ENCODE results near the gene MEMO1. TPM values are rescaled to one million over a fixed set of nuclear protein-coding genes. Genes with fewer than 3 reads are reported as not detected.
"Not testable (repeated sequence)": the region's sequence is repeated elsewhere in the genome, so short reads cannot be mapped to it uniquely, and the experiment has no call there.

Gene MEMO1
- total and polyA plus RNA-seq, 2 donors, result 34.7 to 56.0 TPM

GRCh38 chr2:31987454-31988220 is 23.2 kb downstream of the MEMO1 start:
- 94% methylated on average over 2 of the region's 2 CpGs for WGBS
- H3K4me1 ChIP-seq (ENCODE audit: insufficient read depth), result no peaks in the 10 kb centered on the region
- peaks cover 2% of the 10 kb centered on the region for H3K36me3 ChIP-seq (ENCODE audit: insufficient read depth)
- DNase-seq (ENCODE audit: extremely low spot score), result no peak
- no peak overlapping the region for H3K4me3 ChIP-seq (ENCODE audit: low read depth, low read length)
- no peak overlapping the region for H3K27ac ChIP-seq (ENCODE audit: low read depth)

- DNase-seq (ENCODE audit: extremely low spot score), result no peak
- Histone ChIP-seq H3K27ac (ENCODE audit: low read depth) (no peak overlapping the region), H3K4me3 (ENCODE audit: low read depth, low read length) (no peak overlapping the region), H3K4me1 (ENCODE audit: insufficient read depth) (no peaks in the 10 kb centered on the region), H3K36me3 (ENCODE audit: insufficient read depth) (peaks cover 2% of the 10 kb centered on the region)
- WGBS, result 91% methylated on average over 3 of the region's 3 CpGs
Observed at GRCh38 chr2:31986906-31987305, 23.9 kb downstream of the MEMO1 start.

GRCh38 chr2:31983762-31984467 is 26.9 kb downstream of the MEMO1 start:
- no peak overlapping the region for H3K27ac ChIP-seq (ENCODE audit: low read depth)
- DNase-seq (ENCODE audit: extremely low spot score), result no peak
- no peak overlapping the region for H3K4me3 ChIP-seq (ENCODE audit: low read depth, low read length)
- WGBS, result 92% methylated on average over 5 of the region's 5 CpGs
- H3K36me3 ChIP-seq (ENCODE audit: insufficient read depth), result peaks cover 2% of the 10 kb centered on the region
- H3K4me1 ChIP-seq (ENCODE audit: insufficient read depth), result no peaks in the 10 kb centered on the region

GRCh38 chr2:31980674-31981356 is 30.0 kb downstream of the MEMO1 start:
- H3K36me3 ChIP-seq (ENCODE audit: insufficient read depth), result peaks cover 2% of the 10 kb centered on the region
- 71% methylated on average over 6 of the region's 6 CpGs for WGBS
- DNase-seq (ENCODE audit: extremely low spot score), result no peak
- no peak overlapping the region for H3K4me3 ChIP-seq (ENCODE audit: low read depth, low read length)
- no peak overlapping the region for H3K27ac ChIP-seq (ENCODE audit: low read depth)
- no peaks in the 10 kb centered on the region for H3K4me1 ChIP-seq (ENCODE audit: insufficient read depth)

GRCh38 chr2:31979956-31980355 is 30.9 kb downstream of the MEMO1 start:
- WGBS, result 76% methylated on average over 3 of the region's 3 CpGs
- no peak for DNase-seq (ENCODE audit: extremely low spot score)
- Histone ChIP-seq H3K27ac (ENCODE audit: low read depth) (no peak overlapping the region), H3K4me1 (ENCODE audit: insufficient read depth) (no peaks in the 10 kb centered on the region), H3K4me3 (ENCODE audit: low read depth, low read length) (no peak overlapping the region), H3K36me3 (ENCODE audit: insufficient read depth) (peaks cover 2% of the 10 kb centered on the region)

- Histone ChIP-seq H3K36me3 (ENCODE audit: insufficient read depth) (peaks cover 2% of the 10 kb centered on the region), H3K27ac (ENCODE audit: low read depth) (no peak overlapping the region), H3K4me1 (ENCODE audit: insufficient read depth) (no peaks in the 10 kb centered on the region), H3K4me3 (ENCODE audit: low read depth, low read length) (no peak overlapping the region)
- DNase-seq (ENCODE audit: extremely low spot score), result no peak
- 81% methylated on average over 3 of the region's 3 CpGs for WGBS
Observed at GRCh38 chr2:31979018-31979417, 31.8 kb downstream of the MEMO1 start.

- no peak for DNase-seq (ENCODE audit: extremely low spot score)
- 97% methylated on average over 6 of the region's 6 CpGs for WGBS
- Histone ChIP-seq H3K4me3 (ENCODE audit: low read depth, low read length) (no peak overlapping the region), H3K27ac (ENCODE audit: low read depth) (no peak overlapping the region), H3K4me1 (ENCODE audit: insufficient read depth) (no peaks in the 10 kb centered on the region), H3K36me3 (ENCODE audit: insufficient read depth) (peaks cover 2% of the 10 kb centered on the region)
Observed at GRCh38 chr2:31978436-31978835, 32.4 kb downstream of the MEMO1 start.

GRCh38 chr2:31973665-31974064 is 37.1 kb downstream of the MEMO1 start:
- H3K4me3 ChIP-seq (ENCODE audit: low read depth, low read length), result no peak overlapping the region
- H3K36me3 ChIP-seq (ENCODE audit: insufficient read depth), result no peaks in the 10 kb centered on the region
- no peak for DNase-seq (ENCODE audit: extremely low spot score)
- no peak overlapping the region for H3K27ac ChIP-seq (ENCODE audit: low read depth)
- no peaks in the 10 kb centered on the region for H3K4me1 ChIP-seq (ENCODE audit: insufficient read depth)

- no peaks in the 10 kb centered on the region for H3K4me1 ChIP-seq (ENCODE audit: insufficient read depth)
- no peaks in the 10 kb centered on the region for H3K36me3 ChIP-seq (ENCODE audit: insufficient read depth)
- no peak for DNase-seq (ENCODE audit: extremely low spot score)
- H3K4me3 ChIP-seq (ENCODE audit: low read depth, low read length), result no peak overlapping the region
- H3K27ac ChIP-seq (ENCODE audit: low read depth), result no peak overlapping the region
- WGBS, result 96% methylated on average over 2 of the region's 2 CpGs
Observed at GRCh38 chr2:31972059-31972458, 38.7 kb downstream of the MEMO1 start.

GRCh38 chr2:31969178-31969577 is 41.6 kb downstream of the MEMO1 start:
- no peaks in the 10 kb centered on the region for H3K36me3 ChIP-seq (ENCODE audit: insufficient read depth)
- 93% methylated on average over 4 of the region's 4 CpGs for WGBS
- no peaks in the 10 kb centered on the region for H3K4me1 ChIP-seq (ENCODE audit: insufficient read depth)
- H3K27ac ChIP-seq (ENCODE audit: low read depth), result no peak overlapping the region
- DNase-seq (ENCODE audit: extremely low spot score), result no peak
- H3K4me3 ChIP-seq (ENCODE audit: low read depth, low read length), result no peak overlapping the region

- 86% methylated on average over 1 of the region's 1 CpG for WGBS
- no peaks in the 10 kb centered on the region for H3K36me3 ChIP-seq (ENCODE audit: insufficient read depth)
Observed at GRCh38 chr2:31967790-31968189, 43.0 kb downstream of the MEMO1 start.

GRCh38 chr2:31966402-31966801 is 44.4 kb downstream of the MEMO1 start:
- not testable (repeated sequence) for DNase-seq (ENCODE audit: extremely low spot score); H3K4me3 ChIP-seq (ENCODE audit: low read depth, low read length); H3K27ac ChIP-seq (ENCODE audit: low read depth); H3K4me1 ChIP-seq (ENCODE audit: insufficient read depth); H3K36me3 ChIP-seq (ENCODE audit: insufficient read depth)
- 97% methylated on average over 6 of the region's 6 CpGs for WGBS

More at GRCh38 chr2:31967790-31968189, 43.0 kb downstream of the MEMO1 start:
- DNase-seq (ENCODE audit: extremely low spot score), result no peak
- no peak overlapping the region for H3K4me3 ChIP-seq (ENCODE audit: low read depth, low read length)
- no peak overlapping the region for H3K27ac ChIP-seq (ENCODE audit: low read depth)
- H3K4me1 ChIP-seq (ENCODE audit: insufficient read depth), result no peaks in the 10 kb centered on the region

- no peak for DNase-seq (ENCODE audit: extremely low spot score)
- WGBS, result 98% methylated on average over 5 of the region's 5 CpGs
- Histone ChIP-seq H3K4me1 (ENCODE audit: insufficient read depth) (peaks cover 1% of the 10 kb centered on the region), H3K36me3 (ENCODE audit: insufficient read depth) (no peaks in the 10 kb centered on the region), H3K4me3 (ENCODE audit: low read depth, low read length) (no peak overlapping the region), H3K27ac (ENCODE audit: low read depth) (no peak overlapping the region)
Observed at GRCh38 chr2:31965094-31965493, 45.7 kb downstream of the MEMO1 start.
